ENCODE results near the gene POLL.

The POLL gene

GRCh38 chr10:101617824-101618568 lies 29.9 kb upstream of the POLL start:
- H3K4me1 ChIP-seq (ENCODE audit: control insufficient read depth, insufficient read depth, low read length, poor library complexity, severe bottlenecking) = no peaks in the 10 kb centered on the region
- no peak overlapping the region for H3K4me3 ChIP-seq (ENCODE audit: extremely low read depth, insufficient read depth, low read length, poor library complexity, severe bottlenecking)
- no peak overlapping the region for H3K27ac ChIP-seq (ENCODE audit: low read depth, low read length, severe bottlenecking)
- H3K9me3 ChIP-seq (ENCODE audit: control insufficient read depth, low read length) = no peaks in the 10 kb centered on the region
- peaks cover 9% of the 10 kb centered on the region for H3K36me3 ChIP-seq (ENCODE audit: control insufficient read depth, insufficient read depth, low read length)
- WGBS, 2 experiments (ENCODE audit: insufficient coverage in 2 of 2) = 90 to 94% methylated on average over 4 of the region's 4 CpGs

- WGBS, 2 experiments (ENCODE audit: insufficient coverage in 2 of 2) = 89 to 97% methylated on average over 5 to 7 of the region's 8 CpGs
- Histone ChIP-seq H3K27ac (ENCODE audit: low read depth, low read length, severe bottlenecking) (no peak overlapping the region), H3K4me1 (ENCODE audit: control insufficient read depth, insufficient read depth, low read length, poor library complexity, severe bottlenecking) (no peaks in the 10 kb centered on the region), H3K36me3 (ENCODE audit: control insufficient read depth, insufficient read depth, low read length) (peaks cover 13% of the 10 kb centered on the region), H3K9me3 (ENCODE audit: control insufficient read depth, low read length) (no peaks in the 10 kb centered on the region), H3K4me3 (ENCODE audit: extremely low read depth, insufficient read depth, low read length, poor library complexity, severe bottlenecking) (no peak overlapping the region)
These were observed 29.2 kb upstream of the POLL start for GRCh38 chr10:101617102-101617823.

- Histone ChIP-seq H3K9me3 (ENCODE audit: control insufficient read depth, low read length) (no peaks in the 10 kb centered on the region), H3K4me1 (ENCODE audit: control insufficient read depth, insufficient read depth, low read length, poor library complexity, severe bottlenecking) (no peaks in the 10 kb centered on the region), H3K36me3 (ENCODE audit: control insufficient read depth, insufficient read depth, low read length) (peaks cover 13% of the 10 kb centered on the region), H3K4me3 (ENCODE audit: extremely low read depth, insufficient read depth, low read length, poor library complexity, severe bottlenecking) (no peak overlapping the region), H3K27ac (ENCODE audit: low read depth, low read length, severe bottlenecking) (no peak overlapping the region)
- 88 to 92% methylated on average over 7 to 9 of the region's 9 CpGs for WGBS, 2 experiments (ENCODE audit: insufficient coverage in 2 of 2)
These were observed 28.5 kb upstream of the POLL start for GRCh38 chr10:101616415-101617101.

GRCh38 chr10:101615525-101616116 lies 27.6 kb upstream of the POLL start:
- H3K4me3 ChIP-seq (ENCODE audit: extremely low read depth, insufficient read depth, low read length, poor library complexity, severe bottlenecking) = no peak overlapping the region
- WGBS, 2 experiments (ENCODE audit: insufficient coverage in 2 of 2) = 87 to 96% methylated on average over 5 of the region's 5 CpGs
- no peak overlapping the region for H3K27ac ChIP-seq (ENCODE audit: low read depth, low read length, severe bottlenecking)
- no peaks in the 10 kb centered on the region for H3K9me3 ChIP-seq (ENCODE audit: control insufficient read depth, low read length)
- peaks cover 20% of the 10 kb centered on the region for H3K36me3 ChIP-seq (ENCODE audit: control insufficient read depth, insufficient read depth, low read length)
- peaks cover 4% of the 10 kb centered on the region for H3K4me1 ChIP-seq (ENCODE audit: control insufficient read depth, insufficient read depth, low read length, poor library complexity, severe bottlenecking)

- peaks cover 4% of the 10 kb centered on the region for H3K4me1 ChIP-seq (ENCODE audit: control insufficient read depth, insufficient read depth, low read length, poor library complexity, severe bottlenecking)
- no peak overlapping the region for H3K4me3 ChIP-seq (ENCODE audit: extremely low read depth, insufficient read depth, low read length, poor library complexity, severe bottlenecking)
- H3K9me3 ChIP-seq (ENCODE audit: control insufficient read depth, low read length) = no peaks in the 10 kb centered on the region
- peaks cover 25% of the 10 kb centered on the region for H3K36me3 ChIP-seq (ENCODE audit: control insufficient read depth, insufficient read depth, low read length)
- no peak overlapping the region for H3K27ac ChIP-seq (ENCODE audit: low read depth, low read length, severe bottlenecking)
- WGBS, 2 experiments (ENCODE audit: insufficient coverage in 2 of 2) = 56 to 58% methylated on average over 6 of the region's 13 CpGs
These were observed 26.8 kb upstream of the POLL start for GRCh38 chr10:101614663-101615524.

GRCh38 chr10:101613646-101614045 lies 25.6 kb upstream of the POLL start:
- H3K9me3 ChIP-seq (ENCODE audit: control insufficient read depth, low read length) = no peaks in the 10 kb centered on the region
- WGBS, 2 experiments (ENCODE audit: insufficient coverage in 2 of 2) = 100% methylated on average over 3 of the region's 3 CpGs; no CpG with 5 or more reads in 1 of the 2 experiments
- H3K4me1 ChIP-seq (ENCODE audit: control insufficient read depth, insufficient read depth, low read length, poor library complexity, severe bottlenecking) = peaks cover 17% of the 10 kb centered on the region
- H3K27ac ChIP-seq (ENCODE audit: low read depth, low read length, severe bottlenecking) = no peak overlapping the region
- no peak overlapping the region for H3K4me3 ChIP-seq (ENCODE audit: extremely low read depth, insufficient read depth, low read length, poor library complexity, severe bottlenecking)
- peaks cover 25% of the 10 kb centered on the region for H3K36me3 ChIP-seq (ENCODE audit: control insufficient read depth, insufficient read depth, low read length)

- Histone ChIP-seq H3K27ac (ENCODE audit: low read depth, low read length, severe bottlenecking) (no peak overlapping the region), H3K4me1 (ENCODE audit: control insufficient read depth, insufficient read depth, low read length, poor library complexity, severe bottlenecking) (peaks cover 25% of the 10 kb centered on the region)
- WGBS, 2 experiments (ENCODE audit: insufficient coverage in 2 of 2) = 98 to 100% methylated on average over 2 to 7 of the region's 10 CpGs
These were observed 24.8 kb upstream of the POLL start for GRCh38 chr10:101612872-101613271.

GRCh38 chr10:101612086-101612485 lies 24.0 kb upstream of the POLL start:
- Histone ChIP-seq H3K4me3 (ENCODE audit: extremely low read depth, insufficient read depth, low read length, poor library complexity, severe bottlenecking) (no peak overlapping the region), H3K36me3 (ENCODE audit: control insufficient read depth, insufficient read depth, low read length) (peaks cover 27% of the 10 kb centered on the region)

More at GRCh38 chr10:101612872-101613271, 24.8 kb upstream of the POLL start:
- Histone ChIP-seq H3K9me3 (ENCODE audit: control insufficient read depth, low read length) (no peaks in the 10 kb centered on the region), H3K4me3 (ENCODE audit: extremely low read depth, insufficient read depth, low read length, poor library complexity, severe bottlenecking) (no peak overlapping the region), H3K36me3 (ENCODE audit: control insufficient read depth, insufficient read depth, low read length) (peaks cover 27% of the 10 kb centered on the region)

GRCh38 chr10:101611096-101611905 lies 23.2 kb upstream of the POLL start:
- 93 to 94% methylated on average over 12 to 13 of the region's 16 CpGs for WGBS, 2 experiments (ENCODE audit: insufficient coverage in 2 of 2)
- no peak overlapping the region for H3K4me3 ChIP-seq (ENCODE audit: extremely low read depth, insufficient read depth, low read length, poor library complexity, severe bottlenecking)
- peaks cover 27% of the 10 kb centered on the region for H3K36me3 ChIP-seq (ENCODE audit: control insufficient read depth, insufficient read depth, low read length)
- H3K9me3 ChIP-seq (ENCODE audit: control insufficient read depth, low read length) = no peaks in the 10 kb centered on the region
- H3K27ac ChIP-seq (ENCODE audit: low read depth, low read length, severe bottlenecking) = no peak overlapping the region
- peaks cover 38% of the 10 kb centered on the region for H3K4me1 ChIP-seq (ENCODE audit: control insufficient read depth, insufficient read depth, low read length, poor library complexity, severe bottlenecking)

More at GRCh38 chr10:101612086-101612485, 24.0 kb upstream of the POLL start:
- 89 to 95% methylated on average over 2 to 5 of the region's 6 CpGs for WGBS, 2 experiments (ENCODE audit: insufficient coverage in 2 of 2)
- Histone ChIP-seq H3K4me1 (ENCODE audit: control insufficient read depth, insufficient read depth, low read length, poor library complexity, severe bottlenecking) (peaks cover 32% of the 10 kb centered on the region), H3K27ac (ENCODE audit: low read depth, low read length, severe bottlenecking) (no peak overlapping the region), H3K9me3 (ENCODE audit: control insufficient read depth, low read length) (no peaks in the 10 kb centered on the region)

All from mesodermal cell (in vitro differentiated cells).